GM18505 (cell line): ENCODE results near the gene MEX3D.

Source experiments
- ATAC-seq: cut with Tn5 transposase; IDR thresholded peaks from one replicate; pipeline ENCODE4 v1.9.1; 2021; ENCODE audit not compliant: unreplicated experiment
- POLR2A ChIP-seq: IDR thresholded peaks from 4 replicates; pipeline ENCODE4 v1.6.1; 2011; ENCODE audit warnings: borderline replicate concordance; ENCODE audit not compliant: insufficient read depth, insufficient read length; ENCODE audit errors: extremely low read depth

The MEX3D gene

DNA sequence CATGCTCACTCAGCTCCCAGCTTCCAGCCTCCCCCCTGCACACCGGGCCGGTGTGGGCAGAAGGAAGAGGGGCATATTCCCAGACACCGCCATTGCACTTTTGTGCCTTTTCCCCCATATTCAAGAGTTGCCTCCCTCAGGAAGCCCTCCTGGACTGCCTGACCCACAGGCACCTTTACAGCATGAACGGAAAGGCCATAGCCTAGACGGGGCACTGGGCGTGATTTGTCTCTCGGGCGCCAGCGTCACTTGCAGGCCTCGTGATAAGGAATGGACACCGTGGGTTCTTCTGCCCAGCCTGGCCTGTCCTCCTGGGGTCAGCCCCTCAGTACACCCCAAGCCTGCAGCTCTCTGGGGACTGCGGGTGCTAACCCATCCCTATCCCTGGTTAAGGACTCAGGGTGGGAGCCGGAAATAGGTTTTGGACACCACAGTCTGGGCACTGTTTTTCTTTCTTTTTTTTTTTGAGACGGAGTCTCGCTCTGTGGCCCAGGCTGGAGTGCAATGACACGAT is 38.1 kb upstream of the MEX3D start:
- no peak for TF ChIP-seq POLR2A
- no peak for ATAC-seq

DNA sequence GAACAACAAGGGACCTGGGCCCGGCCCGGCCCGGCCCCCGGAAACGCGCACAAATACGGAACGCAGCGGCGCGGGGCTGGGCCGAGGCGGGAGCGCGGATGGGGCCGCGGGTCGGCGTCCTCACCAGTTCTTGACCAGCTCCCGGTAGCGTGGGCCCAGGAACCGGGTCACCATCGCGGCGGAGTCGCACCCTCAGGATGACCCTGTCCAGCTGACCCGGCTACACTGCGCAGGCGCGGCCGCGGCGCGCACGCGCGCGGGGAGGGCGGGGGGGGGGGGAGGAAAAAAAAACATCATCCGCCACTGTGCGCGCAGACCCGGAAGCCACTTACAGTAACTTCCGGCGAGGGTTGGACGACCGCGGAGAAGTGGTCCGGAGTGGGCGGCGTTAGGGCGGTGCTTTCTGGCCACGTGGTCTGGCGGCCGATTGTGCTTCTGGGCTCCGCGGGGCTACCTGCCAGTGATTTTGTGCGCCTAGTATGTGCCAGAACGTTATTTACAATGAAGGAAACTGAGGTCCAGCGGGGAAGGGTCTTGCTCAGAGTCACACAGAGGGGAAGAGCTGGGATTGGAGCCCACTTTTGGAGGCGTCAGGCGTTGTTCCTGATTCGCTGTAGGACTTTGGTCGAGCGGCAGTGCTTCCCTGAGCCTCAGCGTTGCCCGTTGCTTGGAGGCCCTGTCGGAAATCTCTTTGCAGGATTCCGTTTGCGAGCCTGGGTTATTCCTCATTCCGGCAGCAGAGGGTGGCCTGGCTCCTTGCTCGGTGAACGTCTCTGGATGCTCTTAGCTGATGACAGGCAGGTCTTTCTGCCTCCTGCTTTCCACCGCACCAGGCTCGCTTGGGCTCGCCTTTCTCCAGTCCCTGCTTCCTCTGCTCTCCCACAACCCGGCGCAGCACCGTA is 37.4 kb upstream of the MEX3D start, which contains the start of gene UQCR11:
UQCR11 (minus strand) TSS at position 227 of the 902 bp plus-strand sequence; CDS start at position 174, 53 bp downstream.
- peak; percentile 76 for ATAC-seq
- TF ChIP-seq POLR2A: peak; percentile 73

GRCh38 chr19:1602091-1602707 is 34.1 kb upstream of the MEX3D start:
- no peak for TF ChIP-seq POLR2A
- no peak for ATAC-seq

DNA sequence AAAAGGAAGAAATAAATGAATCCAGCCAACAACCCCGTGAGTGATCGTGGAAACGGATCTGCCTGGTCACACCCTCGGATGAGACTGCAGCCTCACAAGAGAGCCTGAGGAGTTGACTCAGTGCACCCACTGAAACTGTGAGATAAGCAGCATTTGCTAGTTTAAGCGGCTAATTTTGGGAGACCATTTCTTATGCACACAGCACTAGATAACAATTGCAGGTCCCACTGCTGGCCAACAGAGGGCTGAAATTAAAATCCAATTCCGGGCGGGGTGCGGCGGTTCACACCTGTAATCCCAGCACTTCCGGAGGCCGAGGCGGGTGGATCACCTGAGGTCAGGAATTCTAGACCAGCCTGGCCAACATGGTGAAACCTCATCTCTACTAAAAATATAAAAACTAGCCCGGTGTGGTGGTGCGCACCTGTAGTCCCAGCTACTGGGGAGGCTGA is 33.5 kb upstream of the MEX3D start:
- TF ChIP-seq POLR2A: no peak
- no peak for ATAC-seq

- ATAC-seq: no peak
- no peak for TF ChIP-seq POLR2A
Measured at GRCh38 chr19:1599460-1599846, 31.3 kb upstream of the MEX3D start.

DNA sequence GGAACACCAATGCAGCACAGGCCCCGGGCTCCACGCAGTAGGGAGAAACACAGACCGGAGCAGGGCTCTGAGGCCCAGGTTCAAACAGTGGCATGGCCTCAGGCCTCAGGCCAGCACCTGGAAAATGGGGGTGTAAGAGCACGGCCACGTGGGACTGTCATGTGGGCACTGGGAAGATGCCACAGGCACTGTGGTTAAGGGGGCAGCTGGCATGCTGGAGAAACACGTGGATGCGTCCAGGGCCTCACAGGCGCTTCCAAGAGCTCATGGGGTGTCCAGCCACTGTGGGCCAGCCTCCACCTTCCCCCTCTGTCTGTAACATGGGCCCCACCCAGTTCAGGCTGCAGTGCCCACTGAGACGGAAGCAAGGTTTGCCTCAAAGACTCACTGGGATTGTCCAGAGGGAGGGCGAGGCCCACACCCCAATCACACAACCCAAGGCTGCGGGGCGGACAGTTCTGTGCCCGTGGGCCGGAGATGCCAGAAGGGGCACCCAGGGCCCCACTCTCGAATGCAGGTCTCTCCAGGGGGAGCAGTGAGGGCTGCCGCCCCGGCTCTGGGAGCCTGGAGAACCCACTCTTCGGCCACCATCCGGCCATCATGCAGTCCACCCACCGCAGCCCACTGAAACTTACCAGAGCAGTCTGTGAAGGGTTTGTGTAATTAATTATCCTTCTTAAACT is 30.8 kb upstream of the MEX3D start:
- no peak for ATAC-seq
- no peak for TF ChIP-seq POLR2A

- TF ChIP-seq POLR2A: no peak
- no peak for ATAC-seq
Measured at GRCh38 chr19:1593501-1593772, 25.3 kb upstream of the MEX3D start.

DNA sequence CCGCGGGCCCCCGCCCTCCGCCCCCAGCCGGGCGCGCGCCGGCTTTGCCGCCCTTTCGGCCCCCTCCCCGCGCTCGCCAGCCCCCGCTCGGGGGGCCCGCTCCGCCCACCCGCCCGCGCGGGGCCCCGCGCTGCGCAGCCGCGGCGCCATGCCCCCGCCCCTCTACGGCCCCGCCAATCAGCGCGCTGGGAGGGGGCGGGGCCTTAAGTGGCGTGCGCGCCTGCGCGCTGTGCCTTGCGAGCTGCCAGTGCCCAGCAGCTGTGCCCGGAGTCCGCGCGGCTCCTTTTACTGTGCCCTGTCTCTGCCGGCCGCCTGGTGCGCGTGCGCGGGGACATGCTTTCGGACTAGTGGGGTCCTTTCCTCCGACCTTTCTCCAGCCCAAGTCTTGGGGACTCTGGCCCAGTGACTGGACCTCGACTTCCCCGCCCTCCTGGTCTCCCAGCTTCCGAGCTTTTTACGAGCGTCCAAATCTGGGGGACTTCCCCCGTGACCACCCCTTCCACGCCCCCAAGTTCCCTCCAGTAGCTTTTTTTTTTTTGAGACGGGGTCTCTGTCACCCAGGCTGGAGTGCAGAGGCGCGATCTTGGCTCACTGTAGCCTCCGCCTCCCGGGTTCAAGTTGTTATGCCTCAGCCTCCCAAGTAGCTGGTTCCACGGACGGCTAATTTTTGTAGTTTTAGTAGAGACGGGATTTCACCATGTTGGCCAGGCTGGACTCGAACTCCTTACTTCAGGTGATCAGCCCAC is 24.8 kb upstream of the MEX3D start, which contains the start of gene MBD3:
MBD3 (minus strand) TSS at position 111 of the 746 bp plus-strand sequence. CDS start 234 bp downstream, outside the sequence.
- peak; percentile 57 for TF ChIP-seq POLR2A
- peak; percentile 61 for ATAC-seq

- ATAC-seq: peak; percentile 55
- TF ChIP-seq POLR2A: peak; percentile 89
Measured at GRCh38 chr19:1592024-1592754, 24.1 kb upstream of the MEX3D start.

GRCh38 chr19:1591421-1592023 is 23.4 kb upstream of the MEX3D start:
- no peak for TF ChIP-seq POLR2A
- ATAC-seq: no peak

GRCh38 chr19:1590641-1591397 is 22.7 kb upstream of the MEX3D start:
- peak; percentile 14 for TF ChIP-seq POLR2A
- no peak for ATAC-seq
